WTC11 (cell line): ENCODE measurements around the gene GIMAP7. TPM values are rescaled to one million over a fixed set of nuclear protein-coding genes. Genes with fewer than 3 reads are reported as not detected.

Experiments
- ATAC-seq: fragments of 200-7000 bp; cut with Tn5 transposase; 2 replicates; pipeline ENCODE4 v1.10.0; 2021; ENCODE audit warnings: mild to moderate bottlenecking, moderate library complexity
- CTCF ChIA-PET: fragments of 300-600 bp; sonication (Branson Sonifier 250); formaldehyde crosslinking; loops from one replicate; lab custom pipeline; 2021; ENCODE audit warnings: antibody characterized with exemption; lab: Charles Lee
- POLR2A ChIA-PET: fragments of 350-600 bp; sonication (Branson Sonifier 250); formaldehyde crosslinking; loops from one replicate; lab custom pipeline; 2021; ENCODE audit warnings: antibody characterized with exemption; lab: Charles Lee
- DNase-seq: peaks from one replicate; pipeline ENCODE4 v3.0.0; 2021; ENCODE audit warnings: low spot score
- H3K27ac Mint-ChIP-seq: 2 replicates; pipeline ENCODE4 v1.8.0; 2021; ENCODE audit warnings: mixed read lengths
- H3K27me3 Mint-ChIP-seq: 2 replicates; pipeline ENCODE4 v1.8.0; 2021; ENCODE audit warnings: low read depth, mild to moderate bottlenecking, moderate library complexity, mixed read lengths
- H3K36me3 Mint-ChIP-seq: 2 replicates; pipeline ENCODE4 v1.8.0; 2021; ENCODE audit warnings: mixed read lengths
- H3K4me1 Mint-ChIP-seq: 2 replicates; pipeline ENCODE4 v1.8.0; 2022; ENCODE audit warnings: mixed read lengths
- H3K4me3 Mint-ChIP-seq: 2 replicates; pipeline ENCODE4 v1.8.0; 2021; ENCODE audit warnings: mild to moderate bottlenecking, moderate library complexity, mixed read lengths
- H3K9me3 Mint-ChIP-seq: 2 replicates; pipeline ENCODE4 v1.8.0; 2021; ENCODE audit warnings: mixed read lengths
- CDX4 ChIP-seq: fragments of 250-450 bp; sonication (Bioruptor Pico); IDR thresholded peaks from 2 replicates; pipeline ENCODE4 v1.9.0; 2021; ENCODE audit warnings: moderate library complexity, mild to moderate bottlenecking, inconsistent platforms, borderline replicate concordance
- CREB1 ChIP-seq: sonication (generic); formaldehyde crosslinking; IDR thresholded peaks from 2 replicates; pipeline ENCODE4 v1.8.0; 2023; ENCODE audit warnings: mild to moderate bottlenecking, missing genetic modification reagents
- ETV6 ChIP-seq: sonication (generic); formaldehyde crosslinking; IDR thresholded peaks from 2 replicates; pipeline ENCODE4 v1.8.1; 2022; ENCODE audit warnings: mild to moderate bottlenecking, missing genetic modification reagents
- FOXK1 ChIP-seq: sonication (generic); formaldehyde crosslinking; IDR thresholded peaks from 2 replicates; pipeline ENCODE4 v1.8.0; 2022; ENCODE audit warnings: mild to moderate bottlenecking, moderate library complexity, missing genetic modification reagents
- FOXP1 ChIP-seq: sonication (generic); formaldehyde crosslinking; IDR thresholded peaks from 2 replicates; pipeline ENCODE4 v1.8.0; 2022; ENCODE audit warnings: missing genetic modification reagents, mild to moderate bottlenecking, moderate library complexity, borderline replicate concordance
- FOXP4 ChIP-seq: sonication (generic); formaldehyde crosslinking; IDR thresholded peaks from 2 replicates; pipeline ENCODE4 v1.8.0; 2022; ENCODE audit warnings: mild to moderate bottlenecking, missing genetic modification reagents
- MAX ChIP-seq: sonication (generic); formaldehyde crosslinking; IDR thresholded peaks from 2 replicates; pipeline ENCODE4 v1.8.0; 2022; ENCODE audit warnings: mild to moderate bottlenecking, missing genetic modification reagents
- MLX ChIP-seq: sonication (generic); formaldehyde crosslinking; IDR thresholded peaks from 2 replicates; pipeline ENCODE4 v1.8.1; 2023; ENCODE audit warnings: mild to moderate bottlenecking, missing genetic modification reagents, moderate library complexity
- NFYB ChIP-seq: sonication (generic); formaldehyde crosslinking; conservative IDR thresholded peaks from 2 replicates; pipeline ENCODE4 v1.8.0; 2022; ENCODE audit warnings: low read depth, missing genetic modification reagents
- NR1H2 ChIP-seq: sonication (generic); formaldehyde crosslinking; IDR thresholded peaks from 2 replicates; pipeline ENCODE4 v1.9.0; 2021; ENCODE audit warnings: mild to moderate bottlenecking, moderate library complexity, missing genetic modification reagents
- PRDM15 ChIP-seq: sonication (generic); formaldehyde crosslinking; IDR thresholded peaks from 2 replicates; pipeline ENCODE4 v1.8.0; 2022; ENCODE audit warnings: missing genetic modification reagents
- PREB ChIP-seq: sonication (generic); formaldehyde crosslinking; IDR thresholded peaks from 2 replicates; pipeline ENCODE4 v1.8.1; 2022; ENCODE audit warnings: mild to moderate bottlenecking, missing genetic modification reagents, moderate library complexity, borderline replicate concordance
- TCF7 ChIP-seq: sonication (generic); formaldehyde crosslinking; IDR thresholded peaks from 2 replicates; pipeline ENCODE4 v1.8.0; 2022; ENCODE audit warnings: mild to moderate bottlenecking, low read depth, missing genetic modification reagents, moderate library complexity
- TEAD4 ChIP-seq: sonication (generic); formaldehyde crosslinking; IDR thresholded peaks from 2 replicates; pipeline ENCODE4 v1.8.0; 2022; ENCODE audit warnings: mild to moderate bottlenecking, missing genetic modification reagents
- TP53 ChIP-seq: sonication (generic); formaldehyde crosslinking; IDR thresholded peaks from 2 replicates; pipeline ENCODE4 v1.8.1; 2023; ENCODE audit warnings: mild to moderate bottlenecking, missing genetic modification reagents
- ZNF138 ChIP-seq: sonication (generic); formaldehyde crosslinking; conservative IDR thresholded peaks from 2 replicates; pipeline ENCODE4 v1.8.1; 2022; ENCODE audit warnings: mild to moderate bottlenecking, moderate library complexity, missing genetic modification reagents
- ZNF263 ChIP-seq: sonication (generic); formaldehyde crosslinking; IDR thresholded peaks from 2 replicates; pipeline ENCODE4 v1.8.1; 2022; ENCODE audit warnings: low read depth, mild to moderate bottlenecking, moderate library complexity, missing genetic modification reagents
- ZNF317 ChIP-seq: sonication (generic); formaldehyde crosslinking; IDR thresholded peaks from 2 replicates; pipeline ENCODE4 v1.8.1; 2023; ENCODE audit warnings: low read depth, mild to moderate bottlenecking, moderate library complexity, missing genetic modification reagents, borderline replicate concordance
- ZNF396 ChIP-seq: fragments of 250-450 bp; sonication (Bioruptor Pico); IDR thresholded peaks from 2 replicates; pipeline ENCODE4 v1.8.0; 2021; ENCODE audit warnings: mild to moderate bottlenecking, moderate library complexity, borderline replicate concordance
- total RNA-seq: library from RNA; stranded (reverse); gene quantifications from 3 replicates; pipeline ENCODE4 v1.2.3, GENCODE V29; 2021

Gene GIMAP7
- total RNA-seq, 1 experiment from 2014 or later, result 0.37 TPM

- Mint-ChIP-seq H3K4me3 (no peak overlapping the region), H3K4me1 (peaks cover 40% of the 10 kb centered on the region), H3K27me3 (peaks cover 7% of the 10 kb centered on the region), H3K27ac (no peak overlapping the region), H3K9me3 (peaks cover 17% of the 10 kb centered on the region), H3K36me3 (peaks cover 4% of the 10 kb centered on the region)
- ChIA-PET POLR2A (no interaction called here), CTCF (no interaction called here)
- ATAC-seq, result no peak
- no peak for DNase-seq
- TF ChIP-seq FOXK1 (no peak), ZNF263 (CRISPR knock-in tag) (no peak), CDX4 (CRISPR knock-in tag) (no peak), TCF7 (CRISPR knock-in tag) (no peak), MLX (CRISPR knock-in tag) (no peak), ZNF317 (CRISPR knock-in tag) (no peak), PRDM15 (CRISPR knock-in tag) (no peak), ZNF396 (no peak), MAX (CRISPR knock-in tag) (no peak)
Observed at GRCh38 chr7:150565239-150565638, 50.6 kb downstream of the GIMAP7 start.

- H3K36me3 Mint-ChIP-seq, result no peaks in the 10 kb centered on the region
- no peak overlapping the region for H3K4me3 Mint-ChIP-seq
- POLR2A ChIA-PET, result no interaction called here
- no peak for DNase-seq
- no peak overlapping the region for H3K27ac Mint-ChIP-seq
- CTCF ChIA-PET, result interaction anchor here (1.1 kb wide), 1 partner anchor 117 kb away, joined by 3 read pairs; no protein-coding TSS in a partner anchor
- peaks cover 40% of the 10 kb centered on the region for H3K4me1 Mint-ChIP-seq
- TF ChIP-seq PREB (CRISPR knock-in tag) (no peak), ZNF317 (CRISPR knock-in tag) (no peak), NR1H2 (CRISPR knock-in tag) (no peak), ZNF138 (CRISPR knock-in tag) (no peak), TEAD4 (CRISPR knock-in tag) (no peak), NFYB (CRISPR knock-in tag) (no peak), TP53 (CRISPR knock-in tag) (no peak), FOXP1 (no peak), CREB1 (CRISPR knock-in tag) (no peak), FOXP4 (CRISPR knock-in tag) (no peak), ETV6 (CRISPR knock-in tag) (no peak)
- TF ChIP-seq, all 79 proteins: peak for 0
- peaks cover 8% of the 10 kb centered on the region for H3K9me3 Mint-ChIP-seq
- H3K27me3 Mint-ChIP-seq, result peaks cover 3% of the 10 kb centered on the region
- peak; percentile 61; the same call in 1 of the 2 replicates for ATAC-seq
Observed at GRCh38 chr7:150566123-150566522, 51.5 kb downstream of the GIMAP7 start.
